ENCODE measurements around the gene FAM83G. TPM values are rescaled to one million over a fixed set of nuclear protein-coding genes. Genes with fewer than 3 reads are reported as not detected.

The FAM83G gene
- total RNA-seq, 6 experiments from 2014 or later = 10.1 to 41.7 (median 21.5) TPM

DNA sequence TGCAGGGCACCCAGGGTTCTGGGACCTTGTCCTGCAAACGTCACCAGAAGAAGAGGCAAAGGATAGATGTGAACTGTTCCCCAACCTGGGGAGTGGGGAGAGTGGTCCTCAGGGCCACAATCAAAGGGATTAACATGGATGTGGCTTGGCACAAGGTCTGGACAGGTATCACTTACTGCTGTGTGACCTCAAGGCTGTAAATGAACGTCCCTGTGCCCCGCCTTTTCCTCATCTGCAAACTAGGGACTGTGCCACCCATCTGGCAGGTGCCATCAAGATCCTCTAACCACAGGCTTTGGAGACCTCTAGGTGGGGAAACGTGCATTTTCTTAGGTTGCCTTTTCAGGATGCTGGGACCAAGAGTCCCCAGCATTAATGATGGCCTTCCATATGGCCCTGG lies 27.5 kb downstream of the FAM83G start:
- intact Hi-C loops (cut with DNase I) = no loop called here
- Histone ChIP-seq H3K4me3 (no peak overlapping the region), H3K9me3 (no peaks in the 10 kb centered on the region), H3K27me3 (no peaks in the 10 kb centered on the region), H3K36me3 (peaks cover 0 to 21% (median 9%) of the 10 kb centered on the region in 4 donors), H3K4me1 (peaks cover 0 to 9% (median 4%) of the 10 kb centered on the region in 4 donors), H3K27ac (no peak overlapping the region)
- TF ChIP-seq, protein P1, sequence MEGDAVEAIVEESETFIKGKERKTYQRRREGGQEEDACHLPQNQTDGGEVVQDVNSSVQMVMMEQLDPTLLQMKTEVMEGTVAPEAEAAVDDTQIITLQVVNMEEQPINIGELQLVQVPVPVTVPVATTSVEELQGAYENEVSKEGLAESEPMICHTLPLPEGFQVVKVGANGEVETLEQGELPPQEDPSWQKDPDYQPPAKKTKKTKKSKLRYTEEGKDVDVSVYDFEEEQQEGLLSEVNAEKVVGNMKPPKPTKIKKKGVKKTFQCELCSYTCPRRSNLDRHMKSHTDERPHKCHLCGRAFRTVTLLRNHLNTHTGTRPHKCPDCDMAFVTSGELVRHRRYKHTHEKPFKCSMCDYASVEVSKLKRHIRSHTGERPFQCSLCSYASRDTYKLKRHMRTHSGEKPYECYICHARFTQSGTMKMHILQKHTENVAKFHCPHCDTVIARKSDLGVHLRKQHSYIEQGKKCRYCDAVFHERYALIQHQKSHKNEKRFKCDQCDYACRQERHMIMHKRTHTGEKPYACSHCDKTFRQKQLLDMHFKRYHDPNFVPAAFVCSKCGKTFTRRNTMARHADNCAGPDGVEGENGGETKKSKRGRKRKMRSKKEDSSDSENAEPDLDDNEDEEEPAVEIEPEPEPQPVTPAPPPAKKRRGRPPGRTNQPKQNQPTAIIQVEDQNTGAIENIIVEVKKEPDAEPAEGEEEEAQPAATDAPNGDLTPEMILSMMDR (IDR thresholded peaks at IDR 0.05) = no peak
- no peak for TF ChIP-seq POLR2A (IDR thresholded peaks at IDR 0.05)
- no peak for DNase-seq
- 75% methylated on average over 2 of the region's 4 CpGs for WGBS (ENCODE audit: insufficient coverage, low coverage, low lambda C conversion rate, missing lambda C conversion rate)
- ATAC-seq = no peak

DNA sequence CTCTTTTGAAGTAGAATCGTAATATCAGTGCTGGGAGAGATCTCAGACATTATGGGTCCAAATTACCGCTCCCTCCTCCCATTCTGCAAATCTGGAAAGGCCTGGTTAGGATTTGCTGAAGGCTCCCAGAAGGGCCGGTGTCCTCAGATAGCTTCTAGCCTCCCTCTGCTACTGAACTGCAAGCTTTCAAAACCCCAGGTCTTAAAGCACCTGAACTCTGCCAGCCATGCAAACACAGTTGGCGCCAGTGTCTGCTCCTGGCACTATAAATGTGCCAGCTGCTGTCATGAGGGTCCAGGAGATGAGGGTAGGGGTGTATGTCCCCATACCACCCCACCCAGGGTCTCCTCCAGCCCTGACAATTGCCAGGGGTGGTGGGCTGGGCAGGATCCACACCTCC lies 28.4 kb downstream of the FAM83G start:
- Histone ChIP-seq H3K4me3 (no peak overlapping the region), H3K9me3 (no peaks in the 10 kb centered on the region), H3K4me1 (peaks cover 0 to under 1% (median under 1%) of the 10 kb centered on the region in 4 donors), H3K27me3 (no peaks in the 10 kb centered on the region), H3K36me3 (peaks cover 0 to 24% (median 9%) of the 10 kb centered on the region in 4 donors), H3K27ac (no peak overlapping the region)
- ATAC-seq (peak in 1 of 4 donors; percentile 50), DNase-seq (no peak)
- intact Hi-C loops (cut with DNase I) = no loop called here
- no peak for TF ChIP-seq POLR2A (IDR thresholded peaks at IDR 0.05)
- TF ChIP-seq, protein P1 (IDR thresholded peaks at IDR 0.05) = no peak
- WGBS (ENCODE audit: insufficient coverage, low coverage, low lambda C conversion rate, missing lambda C conversion rate) = 66% methylated on average over 2 of the region's 4 CpGs

DNA sequence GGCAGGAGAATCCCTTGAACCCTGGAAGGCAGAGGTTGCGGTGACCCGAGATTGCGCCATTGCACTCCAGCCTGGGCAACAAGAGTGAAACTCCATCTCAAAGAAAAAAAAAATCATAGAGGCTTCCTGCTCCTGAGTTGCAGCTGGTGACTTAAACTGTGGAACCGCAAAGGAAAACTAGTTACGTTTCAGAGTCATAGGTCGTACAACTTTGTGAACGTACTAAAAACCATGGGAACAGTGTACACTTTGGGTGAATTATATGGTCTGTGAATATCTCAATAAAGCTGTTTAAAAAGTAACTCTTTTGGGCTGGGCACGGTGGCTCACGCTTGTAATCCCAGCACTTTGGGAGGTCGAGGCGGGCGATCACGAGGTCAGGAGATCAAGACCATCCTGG lies 29.0 kb downstream of the FAM83G start:
- Histone ChIP-seq H3K36me3 (peaks cover 0 to 30% (median 11%) of the 10 kb centered on the region in 4 donors), H3K9me3 (no peaks in the 10 kb centered on the region), H3K4me3 (no peak overlapping the region), H3K4me1 (no peaks in the 10 kb centered on the region), H3K27ac (no peak overlapping the region), H3K27me3 (no peaks in the 10 kb centered on the region)
- no peak for ATAC-seq
- WGBS (ENCODE audit: insufficient coverage, low coverage, low lambda C conversion rate, missing lambda C conversion rate) = 91% methylated on average over 13 of the region's 13 CpGs
- TF ChIP-seq POLR2A (IDR thresholded peaks at IDR 0.05) = no peak
- TF ChIP-seq, protein P1 (IDR thresholded peaks at IDR 0.05) = no peak
- no peak for DNase-seq
- intact Hi-C loops (cut with DNase I) = no loop called here

DNA sequence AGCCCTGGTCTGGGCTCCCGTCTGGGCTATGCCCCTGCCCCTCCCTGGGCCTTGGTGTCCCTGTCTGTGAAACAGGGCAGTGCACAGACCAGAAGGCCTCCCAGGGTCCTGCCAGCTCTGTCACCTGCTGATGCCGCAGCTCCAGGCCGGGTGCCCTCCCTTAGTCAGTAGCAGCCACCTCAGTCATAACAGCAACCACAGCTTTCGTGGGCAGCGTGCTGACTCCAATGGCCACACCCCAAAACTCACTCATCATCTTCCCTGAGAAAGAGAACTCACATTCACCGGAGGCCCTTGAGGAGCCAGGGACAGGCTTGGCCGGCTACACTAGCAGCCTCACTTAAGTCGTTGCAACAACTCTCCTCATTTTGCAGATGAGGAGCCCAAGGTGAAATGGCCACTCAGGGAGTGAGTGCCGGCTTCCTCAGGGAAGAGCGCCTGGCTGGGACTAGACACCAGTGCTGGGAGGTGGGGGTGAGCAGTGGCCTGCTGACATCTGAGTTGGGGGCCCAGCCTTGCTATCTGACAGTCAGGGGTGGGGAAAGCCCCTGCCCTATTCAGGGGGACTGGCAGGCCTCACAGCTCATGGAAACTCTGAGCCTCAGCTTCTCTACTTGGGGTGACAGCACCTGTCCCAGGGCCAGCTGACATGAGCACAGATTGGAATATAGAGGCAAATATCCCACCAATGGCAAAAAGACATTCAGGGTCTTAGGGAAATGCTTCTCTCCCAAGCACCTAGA lies 30.0 kb downstream of the FAM83G start:
- H3K27ac ChIP-seq = no peak overlapping the region
- no peaks in the 10 kb centered on the region for H3K9me3 ChIP-seq
- no peak for DNase-seq
- intact Hi-C loops (cut with DNase I) = no loop called here
- peaks cover 0 to 31% (median 13%) of the 10 kb centered on the region in 4 donors for H3K36me3 ChIP-seq
- H3K4me1 ChIP-seq = no peaks in the 10 kb centered on the region
- ATAC-seq = no peak
- H3K4me3 ChIP-seq = no peak overlapping the region
- no peaks in the 10 kb centered on the region for H3K27me3 ChIP-seq
- WGBS (ENCODE audit: insufficient coverage, low coverage, low lambda C conversion rate, missing lambda C conversion rate) = 100% methylated on average over 2 of the region's 10 CpGs
- TF ChIP-seq, protein P1 (IDR thresholded peaks at IDR 0.05) = no peak
- TF ChIP-seq POLR2A (IDR thresholded peaks at IDR 0.05) = no peak
